H1 (cell line): Measurements from ENCODE around the gene COPZ1. TPM values are rescaled to one million over a fixed set of nuclear protein-coding genes. Genes with fewer than 3 reads are reported as not detected.
A peak's percentile ranks its signal among the peaks of the same experiment; 100 is the strongest.

Source experiments
- CTCF ChIA-PET: fragments of 300-600 bp; sonication (Branson Sonifier 250); formaldehyde crosslinking; loops from one replicate; lab custom pipeline; 2021; ENCODE audit not compliant: partially characterized antibody; lab: Charles Lee
- POLR2A ChIA-PET: fragments of 300-600 bp; sonication (Branson Sonifier 250); formaldehyde crosslinking; loops from one replicate; lab custom pipeline; 2021; ENCODE audit warnings: inconsistent platforms; ENCODE audit not compliant: partially characterized antibody; lab: Charles Lee
- DNase-seq, 2 experiments: peaks; one replicate each; pipeline versions ENCODE4 v3.0.0 to v3.0.0-alpha.2; 2010 to 2022; ENCODE audit warnings: low spot score in 2 of 2, low read depth in 1 of 2, mixed read lengths in 1 of 2
- FAIRE-seq: peaks from 2 replicates; lab custom pipeline; 2011; peaks lifted over from hg19 to GRCh38; lab: Jason Lieb, UNC
- H2AFZ ChIP-seq: 2 replicates; pipeline ENCODE4 v1.8.1; 2012; ENCODE audit warnings: low read length, inconsistent platforms
- H2AK5ac ChIP-seq: 2 replicates; pipeline ENCODE4 v1.6.1; 2013; ENCODE audit warnings: low read depth, low read length
- H2BK120ac ChIP-seq: replicated peaks from 2 replicates; pipeline ENCODE3; 2013; ENCODE audit warnings: low read depth, low read length, inconsistent platforms
- H2BK12ac ChIP-seq: 2 replicates; pipeline ENCODE4 v1.6.1; 2013; ENCODE audit warnings: low read depth, low read length
- H2BK15ac ChIP-seq: 2 replicates; pipeline ENCODE4 v1.6.1; 2013; ENCODE audit warnings: low read length
- H2BK20ac ChIP-seq: 2 replicates; pipeline ENCODE4 v1.6.1; 2013; ENCODE audit warnings: low read length
- H2BK5ac ChIP-seq: 2 replicates; pipeline ENCODE4 v1.6.1; 2013; ENCODE audit warnings: low read depth, low read length
- H3K14ac ChIP-seq: 2 replicates; pipeline ENCODE4 v1.6.1; 2013; ENCODE audit warnings: inconsistent platforms; ENCODE audit not compliant: insufficient read length
- H3K18ac ChIP-seq: 2 replicates; pipeline ENCODE4 v1.6.1; 2013; ENCODE audit warnings: low read length; ENCODE audit errors: extremely low read depth
- H3K23ac ChIP-seq: 2 replicates; pipeline ENCODE4 v1.6.1; 2013; ENCODE audit warnings: inconsistent platforms; ENCODE audit not compliant: insufficient read length
- H3K23me2 ChIP-seq: 2 replicates; pipeline ENCODE4 v1.6.1; 2013; ENCODE audit warnings: low read depth, low read length
- H3K27ac ChIP-seq: 2 replicates; pipeline ENCODE4 v1.6.1; 2011; ENCODE audit warnings: low read depth, low read length, inconsistent platforms
- H3K27me3 ChIP-seq, 4 experiments: replicated peaks in 1 of 4; 1 replicate in 1 of 4; 2 replicates in 3 of 4; pipeline versions ENCODE4 v1.6.1 to v1.8.1; 2011 to 2013; ENCODE audit warnings: low read length in 3 of 4, mild to moderate bottlenecking in 3 of 4, inconsistent platforms in 2 of 4, mixed read lengths in 2 of 4, moderate library complexity in 1 of 4; ENCODE audit not compliant: control insufficient read depth in 3 of 4, insufficient read depth in 3 of 4; ENCODE audit errors: extremely low read depth in 1 of 4
- H3K36me3 ChIP-seq, 4 experiments: 2 replicates each; pipeline versions ENCODE4 v1.6.1 to v1.8.1; 2011 to 2013; ENCODE audit warnings: mild to moderate bottlenecking in 4 of 4, low read length in 3 of 4, moderate library complexity in 2 of 4, control low read depth in 1 of 4, inconsistent platforms in 1 of 4; ENCODE audit not compliant: insufficient read depth in 4 of 4, control insufficient read depth in 2 of 4
- H3K4ac ChIP-seq: replicated peaks from 2 replicates; pipeline ENCODE3; 2013; ENCODE audit warnings: low read length, low read depth, mixed read lengths, inconsistent platforms; ENCODE audit not compliant: insufficient read length
- H3K4me1 ChIP-seq, 4 experiments: replicated peaks in 1 of 4; 1 replicate in 1 of 4; 2 replicates in 3 of 4; pipeline versions ENCODE4 v1.6.1 to v1.8.1; 2011 to 2013; ENCODE audit warnings: low read length in 3 of 4, inconsistent platforms in 2 of 4, mixed read lengths in 1 of 4; ENCODE audit not compliant: insufficient read depth in 4 of 4, control insufficient read depth in 3 of 4
- H3K4me2 ChIP-seq, 2 experiments: 2 replicates each; pipeline versions ENCODE4 v1.6.1 to v1.8.1; 2011 to 2013; ENCODE audit warnings: low read depth in 2 of 2, low read length in 2 of 2, control low read depth in 1 of 2, inconsistent platforms in 1 of 2, mild to moderate bottlenecking in 1 of 2; ENCODE audit not compliant: insufficient read depth in 1 of 2
- H3K4me3 ChIP-seq, 4 experiments: fragments of 200-600, 300-600 bp in 1 of 4; sonication (generic), shearing (Covaris generic), sonication (Bioruptor Twin) in 1 of 4; 2 replicates each; pipeline versions ENCODE4 v1.5.1 to v1.8.1; 2011 to 2016; ENCODE audit warnings: low read length in 4 of 4, low read depth in 3 of 4, control low read depth in 2 of 4, inconsistent platforms in 2 of 4, mild to moderate bottlenecking in 2 of 4, mixed read lengths in 1 of 4, moderate library complexity in 1 of 4; ENCODE audit not compliant: insufficient read depth in 2 of 4; ENCODE audit errors: extremely low read depth in 1 of 4
- H3K56ac ChIP-seq: replicated peaks from 2 replicates; pipeline ENCODE3; 2013; ENCODE audit warnings: low read depth, mild to moderate bottlenecking, mixed read lengths, low read length, inconsistent platforms; ENCODE audit not compliant: insufficient read length
- H3K79me1 ChIP-seq: 2 replicates; pipeline ENCODE4 v1.6.1; 2013; ENCODE audit warnings: low read depth, low read length, control low read depth
- H3K79me2 ChIP-seq, 2 experiments: 2 replicates each; pipeline versions ENCODE4 v1.6.1 to v1.8.1; 2012 to 2013; ENCODE audit warnings: low read length in 2 of 2, mild to moderate bottlenecking in 2 of 2, inconsistent platforms in 1 of 2; ENCODE audit not compliant: insufficient read depth in 2 of 2, control insufficient read depth in 1 of 2
- H3K9ac ChIP-seq, 4 experiments: replicated peaks in 1 of 4; 1 replicate in 1 of 4; 2 replicates in 3 of 4; pipeline versions ENCODE4 v1.6.1 to v1.8.1; 2011 to 2013; ENCODE audit warnings: low read depth in 3 of 4, low read length in 3 of 4, control low read depth in 2 of 4, mild to moderate bottlenecking in 2 of 4, moderate library complexity in 2 of 4, inconsistent platforms in 1 of 4; ENCODE audit errors: extremely low read depth in 1 of 4
- H3K9me3 ChIP-seq, 2 experiments: 2 replicates each; pipeline versions ENCODE4 v1.6.1 to v1.8.1; 2012 to 2013; ENCODE audit warnings: mild to moderate bottlenecking in 2 of 2, moderate library complexity in 2 of 2, control low read depth in 1 of 2, inconsistent platforms in 1 of 2, low read depth in 1 of 2, low read length in 1 of 2, mixed read lengths in 1 of 2; ENCODE audit not compliant: insufficient read depth in 2 of 2
- H4K20me1 ChIP-seq, 2 experiments: replicated peaks in 1 of 2; 2 replicates each; pipeline versions ENCODE3 to v1.8.1; 2011 to 2013; ENCODE audit warnings: inconsistent platforms in 2 of 2, low read length in 2 of 2, mild to moderate bottlenecking in 1 of 2; ENCODE audit not compliant: insufficient read depth in 2 of 2, control insufficient read depth in 1 of 2
- H4K5ac ChIP-seq: 2 replicates; pipeline ENCODE4 v1.6.1; 2013; ENCODE audit warnings: low read length, low read depth, mixed read lengths, inconsistent platforms; ENCODE audit not compliant: insufficient read length
- H4K8ac ChIP-seq: 2 replicates; pipeline ENCODE4 v1.8.0; 2013; ENCODE audit warnings: mild to moderate bottlenecking, moderate library complexity, low read length, inconsistent platforms; ENCODE audit not compliant: insufficient read depth; ENCODE audit errors: extremely low read depth
- H4K91ac ChIP-seq: replicated peaks from 2 replicates; pipeline ENCODE3; 2013; ENCODE audit warnings: low read length, mixed read lengths, inconsistent platforms; ENCODE audit not compliant: insufficient read length
- ASH2L ChIP-seq: fragments of 200-600, 300-600 bp; sonication (generic); IDR thresholded peaks from one replicate; pipeline ENCODE4 v1.7.1; 2017; ENCODE audit warnings: low read length
- CBX5 ChIP-seq: fragments of 300-800, 300-1000 bp; sonication (generic); IDR thresholded peaks from 2 replicates; pipeline ENCODE4 v1.7.1; 2016; ENCODE audit warnings: antibody characterized with exemption, low read length, low read depth
- FOSL1 ChIP-seq: IDR thresholded peaks from 2 replicates; pipeline ENCODE4 v1.6.1; 2011; ENCODE audit warnings: mild to moderate bottlenecking, low read depth, low read length, moderate library complexity; ENCODE audit not compliant: insufficient read depth
- JUN ChIP-seq: IDR thresholded peaks from 2 replicates; pipeline ENCODE4 v1.6.1; 2011; ENCODE audit warnings: low read depth, mild to moderate bottlenecking, improper control_type of control experiment, low read length
- POU5F1 ChIP-seq: IDR thresholded peaks from 2 replicates; pipeline ENCODE4 v1.6.1; 2011; ENCODE audit warnings: low read depth, mild to moderate bottlenecking, low read length, moderate library complexity
- RFX5 ChIP-seq: IDR thresholded peaks from 2 replicates; pipeline ENCODE4 v1.6.1; 2011; ENCODE audit warnings: low read depth, low read length, improper control_type of control experiment, borderline replicate concordance
- SAP30 ChIP-seq: fragments of 300-600 bp; sonication (generic); IDR thresholded peaks from 2 replicates; pipeline ENCODE4 v1.7.1; 2012; ENCODE audit warnings: low read length, moderate library complexity, mild to moderate bottlenecking, inconsistent platforms; ENCODE audit not compliant: insufficient read depth, insufficient replicate concordance
- WGBS, 2 experiments: shearing (Covaris generic) in 1 of 2; methylation state at CpG; one replicate each; pipeline versions ENCODE4 v1.1.6 to v1.1.7; 2013 to 2015; ENCODE audit warnings: low lambda C conversion rate in 2 of 2, mixed read lengths in 2 of 2, inconsistent platforms in 1 of 2, low coverage in 1 of 2, missing lambda C conversion rate in 1 of 2; ENCODE audit not compliant: insufficient replicate concordance in 2 of 2, insufficient coverage in 1 of 2, insufficient read length in 1 of 2; ENCODE audit errors: extremely low coverage in 1 of 2, missing lambda C conversion rate in 1 of 2; 5-methylcytosine and 5-hydroxymethylcytosine counted together
- polyA plus RNA-seq, 7 experiments: library from polyadenylated mRNA; depleted of rRNA in 3 of 7; stranded (reverse) in 5 of 7; unstranded in 2 of 7; fragments of >200 nt in 5 of 7; fragments of 200-250 nt in 2 of 7; gene quantifications; 1 replicate in 5 of 7; 2 replicates in 1 of 7; 4 replicates in 1 of 7; pipeline versions ENCODE4 v1.2.1 to v1.2.3, GENCODE V29; 2011 to 2013; ENCODE audit warnings: missing spikeins in 2 of 7, mixed read lengths in 2 of 7
- total RNA-seq: library from RNA; stranded (reverse); fragmentation: NEBNext Ultra II Directional; extraction: Animal tissue kit (Norgen Biotek cat#: 25700); gene quantifications from 2 replicates; pipeline ENCODE4 v1.2.1, GENCODE V29; 2021
- TF ChIP-seq, protein P1 (sequence below): IDR thresholded peaks from 2 replicates; pipeline ENCODE4 v1.6.1; 2012; ENCODE audit warnings: low read length, inconsistent platforms
- TF ChIP-seq, protein P2 (sequence below), 3 experiments: IDR thresholded peaks; 1 replicate in 2 of 3; 2 replicates in 1 of 3; pipeline versions ENCODE4 v1.5.1 to v1.6.1; 2011; ENCODE audit warnings: low read length in 3 of 3, mild to moderate bottlenecking in 3 of 3, inconsistent platforms in 2 of 3, low read depth in 1 of 3, moderate library complexity in 1 of 3; ENCODE audit not compliant: insufficient read depth in 1 of 3; ENCODE audit errors: control extremely low read depth in 1 of 3

COPZ1 gene
- total and polyA plus RNA-seq, 2 of the 8 experiments (the other 6 are each of a cell fraction or from before 2014, with no cell fraction given) = 103 to 133 TPM

DNA sequence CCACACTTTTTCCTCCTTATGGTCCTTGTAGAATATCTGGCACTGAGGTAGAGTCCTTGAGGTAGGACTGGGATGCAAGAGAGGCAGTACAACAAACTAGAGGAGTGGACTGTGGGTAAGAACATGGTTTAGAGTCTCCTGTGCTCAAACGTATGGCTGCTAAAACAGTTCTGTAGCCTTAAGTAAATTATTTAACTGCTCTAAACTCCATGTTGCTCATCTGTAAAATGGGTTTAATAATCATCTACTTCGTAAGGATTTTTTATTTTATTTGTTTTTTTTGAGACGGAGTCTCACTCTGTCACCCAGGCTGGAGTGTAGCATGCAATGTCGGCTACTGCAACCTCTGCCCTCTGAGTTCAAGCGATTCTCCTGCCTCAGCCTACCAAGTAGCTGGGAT is 3.6 kb upstream of the COPZ1 start:
- Histone ChIP-seq H2AK5ac (no peak overlapping the region), H3K36me3 (no peaks in the 10 kb centered on the region; a peak in 1 of 8 replicates), H3K79me1 (peaks cover 3% of the 10 kb centered on the region; the same call in 1 of the 2 replicates), H3K23ac (peak overlapping the region; percentile 96), H2BK15ac (no peak overlapping the region), H4K5ac (no peak overlapping the region), H4K20me1 (no peaks in the 10 kb centered on the region), H2BK12ac (no peak overlapping the region), H3K18ac (no peak overlapping the region), H4K91ac (no peak overlapping the region), H3K79me2 (peaks cover 0 to 5% of the 10 kb centered on the region in 2 experiments; a peak in 1 of 4 replicates), H3K23me2 (0 out of 2 replicates have a peak, but pooled peaks cover 4% of the 10 kb centered on the region), H3K27ac (no peak overlapping the region), H4K8ac (no peak overlapping the region), H2BK5ac (no peak overlapping the region), H3K4me2 (no peak overlapping the region), H3K4me3 (no peak overlapping the region), H3K9ac (no peak overlapping the region), H3K9me3 (no peaks in the 10 kb centered on the region), H3K27me3 (no peaks in the 10 kb centered on the region), H3K4me1 (peaks cover 0 to 2% (median under 1%) of the 10 kb centered on the region in 4 experiments; a peak in 2 of 7 replicates), H2BK120ac (no peak overlapping the region), H3K4ac (no peak overlapping the region), H2BK20ac (no peak overlapping the region), H3K56ac (no peak overlapping the region), H2AFZ (no peak overlapping the region), H3K14ac (no peak overlapping the region)
- no peak for DNase-seq
- POLR2A ChIA-PET = interaction anchor here (0.9 to 5.6 kb wide), 8 partner anchors 17 to 62 kb away, joined by 3 to 28 read pairs (median 6); partner anchors contain the start of genes CBX5 and HNRNPA1
- CTCF ChIA-PET = interaction anchor here (0.6 to 34.6 kb wide), 9 partner anchors 12 to 1131 kb away, joined by 3 to 618 read pairs (median 4); partner anchors contain the start of gene NFE2
- 87% methylated on average over 5 of the region's 5 CpGs; no CpG with 5 or more reads in 1 of the 2 experiments for WGBS, 2 experiments
- no peak for FAIRE-seq
- TF ChIP-seq, protein P1, sequence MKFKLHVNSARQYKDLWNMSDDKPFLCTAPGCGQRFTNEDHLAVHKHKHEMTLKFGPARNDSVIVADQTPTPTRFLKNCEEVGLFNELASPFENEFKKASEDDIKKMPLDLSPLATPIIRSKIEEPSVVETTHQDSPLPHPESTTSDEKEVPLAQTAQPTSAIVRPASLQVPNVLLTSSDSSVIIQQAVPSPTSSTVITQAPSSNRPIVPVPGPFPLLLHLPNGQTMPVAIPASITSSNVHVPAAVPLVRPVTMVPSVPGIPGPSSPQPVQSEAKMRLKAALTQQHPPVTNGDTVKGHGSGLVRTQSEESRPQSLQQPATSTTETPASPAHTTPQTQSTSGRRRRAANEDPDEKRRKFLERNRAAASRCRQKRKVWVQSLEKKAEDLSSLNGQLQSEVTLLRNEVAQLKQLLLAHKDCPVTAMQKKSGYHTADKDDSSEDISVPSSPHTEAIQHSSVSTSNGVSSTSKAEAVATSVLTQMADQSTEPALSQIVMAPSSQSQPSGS = no peak
- TF ChIP-seq POU5F1 (no peak), ASH2L (no peak), SAP30 (no peak), FOSL1 (no peak), RFX5 (no peak), CBX5 (no peak), JUN (no peak)
- TF ChIP-seq, protein P2, sequence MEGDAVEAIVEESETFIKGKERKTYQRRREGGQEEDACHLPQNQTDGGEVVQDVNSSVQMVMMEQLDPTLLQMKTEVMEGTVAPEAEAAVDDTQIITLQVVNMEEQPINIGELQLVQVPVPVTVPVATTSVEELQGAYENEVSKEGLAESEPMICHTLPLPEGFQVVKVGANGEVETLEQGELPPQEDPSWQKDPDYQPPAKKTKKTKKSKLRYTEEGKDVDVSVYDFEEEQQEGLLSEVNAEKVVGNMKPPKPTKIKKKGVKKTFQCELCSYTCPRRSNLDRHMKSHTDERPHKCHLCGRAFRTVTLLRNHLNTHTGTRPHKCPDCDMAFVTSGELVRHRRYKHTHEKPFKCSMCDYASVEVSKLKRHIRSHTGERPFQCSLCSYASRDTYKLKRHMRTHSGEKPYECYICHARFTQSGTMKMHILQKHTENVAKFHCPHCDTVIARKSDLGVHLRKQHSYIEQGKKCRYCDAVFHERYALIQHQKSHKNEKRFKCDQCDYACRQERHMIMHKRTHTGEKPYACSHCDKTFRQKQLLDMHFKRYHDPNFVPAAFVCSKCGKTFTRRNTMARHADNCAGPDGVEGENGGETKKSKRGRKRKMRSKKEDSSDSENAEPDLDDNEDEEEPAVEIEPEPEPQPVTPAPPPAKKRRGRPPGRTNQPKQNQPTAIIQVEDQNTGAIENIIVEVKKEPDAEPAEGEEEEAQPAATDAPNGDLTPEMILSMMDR (IDR thresholded peaks at IDR 0.05; ENCODE audit: control extremely low read depth in 1 of 3, insufficient read depth in 1 of 3, low read depth in 1 of 3, low read length in 3 of 3) = no peak
